HUES64 (cell line): ENCODE measurements around the gene P2RY6.

Experiments
- H3K27ac ChIP-seq: 2 replicates; pipeline ENCODE4 v1.7.0; 2013; ENCODE audit warnings: low read depth, low read length, inconsistent platforms
- H3K27me3 ChIP-seq: 2 replicates; pipeline ENCODE4 v1.6.1; 2013; ENCODE audit warnings: mild to moderate bottlenecking, low read length; ENCODE audit not compliant: insufficient read depth
- H3K36me3 ChIP-seq: 2 replicates; pipeline ENCODE4 v1.6.1; 2013; ENCODE audit warnings: mild to moderate bottlenecking, low read length; ENCODE audit not compliant: insufficient read depth
- H3K4me1 ChIP-seq: 2 replicates; pipeline ENCODE4 v1.6.1; 2013; ENCODE audit warnings: mild to moderate bottlenecking, low read length, moderate library complexity; ENCODE audit not compliant: insufficient read depth
- H3K4me3 ChIP-seq: 2 replicates; pipeline ENCODE4 v1.5.1; 2013; ENCODE audit warnings: mild to moderate bottlenecking, low read length, moderate library complexity
- H3K9ac ChIP-seq: 2 replicates; pipeline ENCODE4 v1.6.1; 2013; ENCODE audit warnings: mild to moderate bottlenecking, low read depth, low read length
- H3K9me3 ChIP-seq: 2 replicates; pipeline ENCODE4 v1.6.1; 2013; ENCODE audit warnings: low read depth, low read length; ENCODE audit not compliant: insufficient read depth
- WGBS: fragments of 150-250, 120-280 bp; methylation state at CpG from one replicate; pipeline ENCODE4 v1.1.7; 2013; ENCODE audit warnings: missing lambda C conversion rate; 5-methylcytosine and 5-hydroxymethylcytosine counted together

The P2RY6 gene

DNA sequence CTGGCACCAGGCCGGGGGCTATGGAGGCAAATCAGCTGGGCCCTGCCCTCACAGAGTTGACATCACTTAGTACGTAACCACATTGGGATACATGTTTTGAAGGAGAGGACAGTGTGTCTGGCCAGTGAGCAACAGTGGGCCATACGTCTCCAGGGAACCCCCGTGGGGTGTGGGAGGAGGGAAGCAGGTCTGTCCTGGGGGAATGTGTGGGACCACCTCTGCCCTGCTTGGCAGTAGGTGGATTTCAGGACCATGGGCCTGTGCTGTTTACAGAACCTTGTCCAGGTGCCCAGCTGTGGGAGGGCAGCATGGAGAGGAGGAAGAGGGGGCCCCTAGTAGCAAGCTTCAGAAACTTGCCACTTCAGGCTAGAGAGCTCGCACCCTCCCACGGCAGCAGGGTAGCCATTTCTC lies 33.0 kb upstream of the P2RY6 start:
- Histone ChIP-seq H3K36me3 (no peaks in the 10 kb centered on the region), H3K9ac (no peak overlapping the region), H3K27ac (no peak overlapping the region), H3K27me3 (no peaks in the 10 kb centered on the region), H3K4me1 (no peaks in the 10 kb centered on the region), H3K4me3 (no peak overlapping the region), H3K9me3 (no peaks in the 10 kb centered on the region)
- 94% methylated on average over 6 of the region's 6 CpGs for WGBS

DNA sequence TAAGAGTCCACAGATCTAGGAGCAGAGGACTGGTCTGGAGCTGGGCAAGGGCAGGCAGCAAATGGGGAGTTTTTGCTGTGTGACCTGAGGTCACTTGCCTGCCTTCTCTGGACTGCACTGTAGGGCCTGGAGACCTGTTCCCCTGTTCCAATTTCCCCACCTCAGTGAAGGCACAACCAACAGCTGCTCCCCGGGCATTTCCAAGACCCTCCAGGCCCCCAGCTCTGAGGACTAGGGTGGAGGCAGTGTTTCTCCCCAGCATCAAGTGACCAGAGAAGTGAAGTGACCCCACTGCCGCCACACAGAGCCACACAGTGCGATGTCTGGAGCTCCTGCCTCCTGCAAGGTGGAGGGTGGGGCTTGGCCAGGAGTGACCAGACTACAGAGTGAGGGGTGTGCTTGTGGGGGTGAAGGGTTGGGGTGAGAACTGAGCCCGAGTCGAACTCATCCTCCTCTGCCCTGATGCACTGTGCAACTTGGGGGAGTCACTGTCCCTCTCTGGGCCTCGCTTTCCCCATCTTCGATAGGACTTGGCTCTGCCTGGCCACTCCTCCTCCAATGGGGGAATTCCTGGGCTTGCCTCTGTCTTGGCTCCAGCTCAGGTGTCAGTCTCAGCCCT lies 32.5 kb upstream of the P2RY6 start:
- Histone ChIP-seq H3K4me1 (no peaks in the 10 kb centered on the region), H3K27me3 (no peaks in the 10 kb centered on the region), H3K27ac (no peak overlapping the region), H3K9ac (no peak overlapping the region), H3K9me3 (no peaks in the 10 kb centered on the region), H3K4me3 (no peak overlapping the region), H3K36me3 (no peaks in the 10 kb centered on the region)
- 90% methylated on average over 7 of the region's 7 CpGs for WGBS

GRCh38 chr11:73240190-73240781 lies 31.9 kb upstream of the P2RY6 start:
- no peaks in the 10 kb centered on the region for H3K4me1 ChIP-seq
- H3K27ac ChIP-seq = no peak overlapping the region

GRCh38 chr11:73241300-73241699 lies 30.8 kb upstream of the P2RY6 start:
- Histone ChIP-seq H3K36me3 (no peaks in the 10 kb centered on the region), H3K9me3 (no peaks in the 10 kb centered on the region), H3K27me3 (no peaks in the 10 kb centered on the region), H3K9ac (no peak overlapping the region), H3K4me3 (no peak overlapping the region), H3K27ac (no peak overlapping the region), H3K4me1 (0 out of 2 replicates have a peak, but pooled peaks cover 7% of the 10 kb centered on the region)
- 93% methylated on average over 4 of the region's 4 CpGs for WGBS

More at GRCh38 chr11:73240190-73240781, 31.9 kb upstream of the P2RY6 start:
- Histone ChIP-seq H3K9me3 (no peaks in the 10 kb centered on the region), H3K27me3 (no peaks in the 10 kb centered on the region), H3K4me3 (no peak overlapping the region), H3K9ac (no peak overlapping the region), H3K36me3 (no peaks in the 10 kb centered on the region)
- WGBS = 79% methylated on average over 4 of the region's 4 CpGs

DNA sequence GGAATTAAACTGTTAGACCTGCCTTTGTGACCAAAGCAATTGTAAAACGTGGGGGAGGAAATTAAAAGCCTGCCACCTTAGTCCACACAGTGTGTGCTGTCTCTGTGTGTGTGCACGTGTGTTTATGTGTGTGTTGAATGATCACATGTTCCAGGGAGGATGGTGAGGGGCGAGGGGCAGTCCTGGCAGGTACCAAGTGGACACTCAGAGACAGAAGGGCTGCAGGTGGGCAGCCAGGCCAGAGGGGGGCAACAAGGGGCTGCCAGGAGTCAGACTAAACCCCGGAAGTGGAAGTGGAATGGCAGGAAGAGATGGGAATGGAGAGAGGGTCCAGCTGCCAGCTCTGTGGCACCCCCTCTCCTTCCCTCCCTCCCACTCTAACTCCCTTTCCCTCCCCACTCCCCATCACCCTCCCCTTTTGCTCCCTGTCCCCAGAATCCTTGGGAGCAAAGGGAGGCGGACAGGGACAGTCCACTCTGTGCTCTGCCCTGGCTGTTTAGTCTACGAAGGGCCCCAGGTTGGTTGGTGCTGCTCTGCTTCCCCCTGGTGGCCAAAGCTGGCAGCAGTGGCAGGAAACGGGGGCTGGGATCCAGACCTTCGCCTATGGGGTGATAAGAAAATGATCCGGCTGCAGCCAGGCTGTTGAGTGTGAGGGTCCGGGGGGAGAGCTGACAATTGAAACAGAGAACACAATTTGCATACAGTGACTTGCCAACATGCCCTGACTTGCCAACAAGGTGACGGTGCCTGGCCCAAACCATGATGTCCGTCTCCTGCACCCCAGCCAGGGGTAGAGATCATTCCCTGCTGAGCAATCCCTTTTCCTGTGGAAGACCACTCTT lies 29.7 kb upstream of the P2RY6 start:
- Histone ChIP-seq H3K9me3 (no peaks in the 10 kb centered on the region), H3K27me3 (no peaks in the 10 kb centered on the region), H3K4me1 (0 out of 2 replicates have a peak, but pooled peaks cover 7% of the 10 kb centered on the region), H3K9ac (peak overlapping the region; percentile 19; the same call in 1 of the 2 replicates), H3K27ac (no peak overlapping the region; the same call in 1 of the 2 replicates), H3K36me3 (no peaks in the 10 kb centered on the region), H3K4me3 (peak overlapping the region; percentile 55)
- WGBS = 49% methylated on average over 12 of the region's 12 CpGs

- Histone ChIP-seq H3K27me3 (no peaks in the 10 kb centered on the region), H3K4me3 (no peak overlapping the region), H3K36me3 (no peaks in the 10 kb centered on the region), H3K9me3 (no peaks in the 10 kb centered on the region), H3K27ac (no peak overlapping the region), H3K9ac (peak overlapping the region; percentile 19; the same call in 1 of the 2 replicates), H3K4me1 (0 out of 2 replicates have a peak, but pooled peaks cover 7% of the 10 kb centered on the region)
- WGBS = 94% methylated on average over 8 of the region's 8 CpGs
These were observed 29.0 kb upstream of the P2RY6 start for GRCh38 chr11:73243093-73243485.

DNA sequence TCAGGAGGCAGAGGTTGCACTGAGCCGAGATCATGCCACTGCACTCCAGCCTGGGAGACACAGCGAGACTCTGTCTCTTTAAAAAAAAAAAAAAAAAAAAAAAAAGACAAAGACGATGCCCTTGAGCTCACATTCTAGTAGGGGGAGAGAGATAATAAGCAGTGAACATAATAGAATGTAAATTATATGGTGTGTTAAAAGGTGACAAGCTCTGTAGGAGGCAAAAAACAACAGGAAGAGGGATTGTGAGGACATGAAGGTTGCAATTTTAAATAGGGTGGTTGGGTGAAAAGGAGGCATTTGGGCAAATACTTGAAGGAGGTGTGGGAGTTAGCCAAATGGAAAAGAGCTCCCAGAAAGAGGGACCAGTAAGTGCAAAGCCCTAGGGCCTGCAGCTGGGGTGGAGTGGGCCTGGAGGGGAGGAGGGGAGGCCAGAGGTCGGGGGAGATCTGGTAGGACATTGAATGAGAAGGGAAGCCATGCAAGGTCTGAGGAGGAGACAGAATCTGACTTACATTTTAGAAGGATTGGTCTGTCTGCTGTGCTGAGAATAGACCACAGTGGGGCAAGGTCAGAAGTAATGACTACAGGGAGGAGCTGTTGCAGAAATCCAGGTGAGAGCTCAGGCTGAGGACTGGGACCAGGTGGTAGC lies 27.4 kb upstream of the P2RY6 start:
- no peaks in the 10 kb centered on the region for H3K36me3 ChIP-seq
- no peaks in the 10 kb centered on the region for H3K9me3 ChIP-seq
- no peaks in the 10 kb centered on the region for H3K27me3 ChIP-seq
- no peak overlapping the region for H3K4me3 ChIP-seq
- H3K27ac ChIP-seq = no peak overlapping the region
- H3K4me1 ChIP-seq = 0 out of 2 replicates have a peak, but pooled peaks cover 7% of the 10 kb centered on the region
- H3K9ac ChIP-seq = no peak overlapping the region
- 56% methylated on average over 4 of the region's 4 CpGs for WGBS

DNA sequence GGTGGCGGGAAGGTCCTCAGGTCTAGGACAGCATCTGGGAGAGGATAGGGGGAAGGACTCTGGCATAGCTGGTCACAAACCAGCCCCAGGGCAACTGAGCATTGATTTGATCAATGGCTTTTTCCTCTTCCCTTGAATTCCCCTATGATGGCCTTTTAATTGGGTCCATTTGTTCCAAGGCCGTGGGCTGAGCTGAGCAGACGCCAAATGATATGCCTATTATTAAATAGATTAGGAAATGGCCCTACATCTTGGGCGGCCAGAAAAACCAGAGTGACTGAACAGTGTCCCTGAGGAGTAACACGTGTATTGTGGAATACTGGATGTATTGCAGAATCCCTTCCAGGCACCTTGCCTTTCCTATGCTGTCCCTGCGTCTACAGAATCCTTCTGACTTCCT lies 26.7 kb upstream of the P2RY6 start:
- no peaks in the 10 kb centered on the region for H3K9me3 ChIP-seq
- H3K27ac ChIP-seq = no peak overlapping the region
- H3K36me3 ChIP-seq = no peaks in the 10 kb centered on the region
- H3K4me3 ChIP-seq = no peak overlapping the region
- no peaks in the 10 kb centered on the region for H3K27me3 ChIP-seq
- WGBS = 85% methylated on average over 6 of the region's 6 CpGs
- H3K4me1 ChIP-seq = 0 out of 2 replicates have a peak, but pooled peaks cover 7% of the 10 kb centered on the region
- no peak overlapping the region for H3K9ac ChIP-seq

- H3K4me1 ChIP-seq = 0 out of 2 replicates have a peak, but pooled peaks cover 7% of the 10 kb centered on the region
- H3K9me3 ChIP-seq = no peaks in the 10 kb centered on the region
- no peak overlapping the region for H3K4me3 ChIP-seq
- H3K36me3 ChIP-seq = no peaks in the 10 kb centered on the region
- H3K27ac ChIP-seq = no peak overlapping the region
- WGBS = 94% methylated on average over 2 of the region's 2 CpGs
- no peak overlapping the region for H3K9ac ChIP-seq
- no peaks in the 10 kb centered on the region for H3K27me3 ChIP-seq
These were observed 25.8 kb upstream of the P2RY6 start for GRCh38 chr11:73246303-73246702.

DNA sequence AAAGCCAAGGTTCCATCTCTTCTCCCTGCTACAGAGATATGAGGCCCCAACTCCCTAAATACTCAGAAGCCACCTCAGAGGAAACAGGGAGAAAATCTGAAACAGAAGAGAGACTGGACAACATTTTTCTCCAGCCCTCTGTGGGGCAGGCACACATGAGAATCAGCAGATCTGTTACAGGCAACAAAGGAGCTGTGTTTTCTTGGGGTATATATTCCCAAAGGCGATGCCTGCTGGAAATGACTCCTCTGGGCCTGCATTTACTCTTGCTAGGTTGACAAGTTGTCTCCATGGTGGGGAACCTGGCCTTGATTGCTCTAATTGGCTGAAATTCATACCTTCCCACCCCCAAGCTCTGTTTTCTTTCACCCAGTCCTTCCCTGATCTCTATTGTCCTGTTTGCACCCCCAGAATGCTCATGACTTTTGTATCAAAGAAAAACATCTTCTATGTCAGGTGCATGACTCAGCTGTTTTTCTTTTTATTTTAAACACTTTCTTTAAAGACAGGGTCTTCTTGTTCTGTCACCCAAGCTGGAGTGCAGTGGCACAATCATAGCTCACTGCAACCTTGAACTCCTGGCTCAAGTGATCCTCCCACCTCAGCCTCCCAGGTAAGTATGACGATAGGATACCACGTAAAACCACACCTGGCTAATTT lies 23.5 kb upstream of the P2RY6 start:
- Histone ChIP-seq H3K27ac (no peak overlapping the region), H3K27me3 (no peaks in the 10 kb centered on the region)
- WGBS = 95% methylated on average over 3 of the region's 3 CpGs

More for the DNA sequence above, 23.5 kb upstream of the P2RY6 start:
- H3K9ac ChIP-seq = no peak overlapping the region
- no peaks in the 10 kb centered on the region for H3K9me3 ChIP-seq
- no peaks in the 10 kb centered on the region for H3K36me3 ChIP-seq
- 0 out of 2 replicates have a peak, but pooled peaks cover 7% of the 10 kb centered on the region for H3K4me1 ChIP-seq
- H3K4me3 ChIP-seq = no peak overlapping the region
